GM23338 (cell line): ENCODE measurements around the gene TMEM222. TPM values are rescaled to one million over a fixed set of nuclear protein-coding genes. Genes with fewer than 3 reads are reported as not detected.

ENCODE experiments used
- ATAC-seq: fragments of 200-7000 bp; cut with Tn5 transposase; 3 replicates; pipeline ENCODE4 v1.9.1; 2020
- DNase-seq: peaks from one replicate; pipeline ENCODE4 v3.0.0-alpha.2; 2015; ENCODE audit warnings: low spot score
- H2AFZ ChIP-seq: fragments of 200-600 bp; sonication (generic); 2 replicates; pipeline ENCODE4 v1.8.0; 2016; ENCODE audit warnings: antibody characterized with exemption, mild to moderate bottlenecking, moderate library complexity
- H3F3A ChIP-seq: fragments of 200-600 bp; sonication (generic); replicated peaks from 2 replicates; pipeline ENCODE4 v1.8.0; 2017; ENCODE audit warnings: antibody characterized with exemption, mixed run types, low read depth
- H3K27ac ChIP-seq: fragments of 200-600 bp; sonication (generic); 2 replicates; pipeline ENCODE4 v1.6.1; 2016; ENCODE audit warnings: low read depth
- H3K27me3 ChIP-seq: fragments of 200-600 bp; sonication (generic); 2 replicates; pipeline ENCODE4 v1.8.0; 2016; ENCODE audit warnings: mild to moderate bottlenecking, mixed run types, moderate library complexity; ENCODE audit not compliant: insufficient read depth
- H3K36me3 ChIP-seq: fragments of 200-600 bp; sonication (generic); 2 replicates; pipeline ENCODE4 v1.8.0; 2016; ENCODE audit warnings: mild to moderate bottlenecking; ENCODE audit not compliant: insufficient read depth
- H3K4me1 ChIP-seq: fragments of 200-600 bp; sonication (generic); 2 replicates; pipeline ENCODE4 v1.8.0; 2016; ENCODE audit warnings: mild to moderate bottlenecking, moderate library complexity; ENCODE audit not compliant: insufficient read depth
- H3K4me2 ChIP-seq: fragments of 200-600 bp; sonication (generic); 2 replicates; pipeline ENCODE4 v1.7.1; 2017; ENCODE audit warnings: mixed run types
- H3K4me3 ChIP-seq: fragments of 200-600 bp; sonication (generic); 2 replicates; pipeline ENCODE4 v1.6.1; 2016; ENCODE audit warnings: mixed run types
- H3K79me2 ChIP-seq: fragments of 200-600 bp; sonication (generic); replicated peaks from 2 replicates; pipeline ENCODE4 v1.8.0; 2017; ENCODE audit warnings: mild to moderate bottlenecking; ENCODE audit not compliant: insufficient read depth
- H3K9me2 ChIP-seq: fragments of 200-600 bp; sonication (generic); 2 replicates; pipeline ENCODE4 v1.8.0; 2017; ENCODE audit not compliant: insufficient read depth
- H4K20me1 ChIP-seq: fragments of 200-600 bp; sonication (generic); replicated peaks from 2 replicates; pipeline ENCODE4 v1.8.0; 2017; ENCODE audit warnings: mild to moderate bottlenecking; ENCODE audit not compliant: insufficient read depth
- H3K27ac Mint-ChIP-seq: 2 replicates; pipeline ENCODE4 v1.8.0; 2020; ENCODE audit warnings: inconsistent platforms, mild to moderate bottlenecking, moderate library complexity, mixed read lengths
- H3K27me3 Mint-ChIP-seq: 3 replicates; pipeline ENCODE4 v1.8.0; 2022; ENCODE audit warnings: low read depth, mild to moderate bottlenecking, moderate library complexity, mixed read lengths, inconsistent platforms; ENCODE audit not compliant: insufficient read depth, poor library complexity
- H3K36me3 Mint-ChIP-seq: 3 replicates; pipeline ENCODE4 v1.8.0; 2021; ENCODE audit warnings: low read depth, mild to moderate bottlenecking, inconsistent platforms, moderate library complexity, mixed read lengths
- H3K4me1 Mint-ChIP-seq: 3 replicates; pipeline ENCODE4 v1.8.0; 2020; ENCODE audit warnings: mild to moderate bottlenecking, inconsistent platforms, mixed read lengths
- H3K4me3 Mint-ChIP-seq: 3 replicates; pipeline ENCODE4 v1.8.0; 2021; ENCODE audit warnings: moderate library complexity, mild to moderate bottlenecking, inconsistent platforms, mixed read lengths
- H3K9me3 Mint-ChIP-seq: 3 replicates; pipeline ENCODE4 v1.8.0; 2020; ENCODE audit warnings: moderate library complexity, mild to moderate bottlenecking, inconsistent platforms, mixed read lengths
- CTCF ChIP-seq, 2 experiments: fragments of 200-600 bp in 1 of 2; sonication (generic) in 1 of 2; conservative IDR thresholded peaks; 2 replicates each; pipeline versions ENCODE4 v1.5.1 to v1.6.1; 2016 to 2017; ENCODE audit warnings: antibody characterized with exemption in 2 of 2, low read depth in 2 of 2, mild to moderate bottlenecking in 2 of 2, moderate library complexity in 1 of 2
- ETS1 ChIP-seq: IDR thresholded peaks from 2 replicates; pipeline ENCODE4 v1.6.1; 2016; ENCODE audit warnings: antibody characterized with exemption
- EZH2phosphoT487 ChIP-seq: fragments of 200-600 bp; sonication (generic); IDR thresholded peaks from one replicate; pipeline ENCODE4 v1.8.1; 2018; ENCODE audit warnings: antibody characterized with exemption; ENCODE audit not compliant: unreplicated experiment
- NANOG ChIP-seq: IDR thresholded peaks from 2 replicates; pipeline ENCODE4 v1.6.1; 2016; ENCODE audit warnings: antibody characterized with exemption, borderline replicate concordance
- POLR2AphosphoS5 ChIP-seq: IDR thresholded peaks from 2 replicates; pipeline ENCODE4 v1.6.1; 2016; ENCODE audit warnings: antibody characterized with exemption, low read depth
- STAT1 ChIP-seq: IDR thresholded peaks from one replicate; pipeline ENCODE4 v1.6.1; 2016; ENCODE audit warnings: antibody characterized with exemption; ENCODE audit not compliant: unreplicated experiment
- ZNF331 ChIP-seq: fragments of 250-450 bp; sonication (Bioruptor Pico); IDR thresholded peaks from 2 replicates; pipeline ENCODE4 v1.5.0; 2020; ENCODE audit warnings: low read depth, mild to moderate bottlenecking, moderate library complexity
- polyA plus RNA-seq: library from polyadenylated mRNA; unstranded; fragments of >200 nt; fragmentation: Nextera tagmentation; extraction: Ambion mirVana; gene quantifications from 2 replicates; pipeline ENCODE4 v1.2.1, GENCODE V29; 2016
- total RNA-seq: library from RNA; depleted of rRNA; stranded (reverse); fragments of >200 nt; shearing (Covaris generic); gene quantifications from 2 replicates; pipeline ENCODE4 v1.2.3, GENCODE V29; 2014
- TF ChIP-seq, protein P1 (sequence below): IDR thresholded peaks from one replicate; pipeline ENCODE4 v1.6.1; 2018; ENCODE audit warnings: antibody characterized with exemption; ENCODE audit not compliant: unreplicated experiment
- TF ChIP-seq, protein P2 (sequence below): fragments of 250-450 bp; sonication (Bioruptor Pico); IDR thresholded peaks from 2 replicates; pipeline ENCODE4 v1.5.0; 2020; ENCODE audit warnings: mild to moderate bottlenecking, moderate library complexity

Gene TMEM222
- total and polyA plus RNA-seq, 2 experiments from 2014 or later = 17.8 to 22.6 TPM

DNA sequence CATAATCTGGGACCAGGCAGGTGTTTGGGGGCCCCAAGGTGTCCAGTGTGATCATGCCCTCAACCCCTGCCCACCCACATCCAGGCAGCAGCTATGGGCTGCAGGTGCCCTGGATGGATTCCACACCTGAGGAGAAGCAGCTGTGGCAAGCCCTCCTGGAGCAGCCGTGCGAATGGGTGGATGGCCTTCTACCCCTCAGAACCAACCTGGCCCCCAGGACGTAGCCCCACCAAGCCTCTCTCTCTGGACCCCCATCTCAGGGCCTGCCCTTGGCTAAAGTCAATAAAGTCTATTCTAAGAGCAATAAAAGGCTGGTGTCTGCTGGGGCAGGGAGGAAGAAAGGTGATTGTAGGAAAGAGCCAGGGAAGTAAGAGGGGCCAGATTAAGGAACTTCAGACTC lies 31.7 kb downstream of the TMEM222 start:
- no peaks in the 10 kb centered on the region; the same call in 2 of the 3 replicates for H3K9me3 Mint-ChIP-seq
- Histone ChIP-seq H3K4me2 (no peak overlapping the region), H4K20me1 (no peaks in the 10 kb centered on the region; the same call in 1 of the 2 replicates), H3K27me3 (peaks cover 18% of the 10 kb centered on the region), H3K27ac (no peak overlapping the region), H3K9me2 (no peaks in the 10 kb centered on the region), H3F3A (peaks cover 14% of the 10 kb centered on the region), H3K79me2 (no peaks in the 10 kb centered on the region; the same call in 1 of the 2 replicates), H3K36me3 (no peaks in the 10 kb centered on the region), H2AFZ (no peak overlapping the region), H3K4me1 (peaks cover 13% of the 10 kb centered on the region; the same call in 1 of the 2 replicates), H3K4me3 (no peak overlapping the region)
- H3K4me1 Mint-ChIP-seq = peaks cover 21% of the 10 kb centered on the region; the same call in 2 of the 3 replicates
- ATAC-seq (no peak), DNase-seq (no peak)
- peaks cover 29% of the 10 kb centered on the region for H3K27me3 Mint-ChIP-seq
- H3K27ac Mint-ChIP-seq = no peak overlapping the region
- TF ChIP-seq NANOG (no peak), EZH2phosphoT487 (no peak)
- H3K36me3 Mint-ChIP-seq = peaks cover 5% of the 10 kb centered on the region; the same call in 1 of the 3 replicates
- H3K4me3 Mint-ChIP-seq = no peak overlapping the region

- no peaks in the 10 kb centered on the region for H3K9me2 ChIP-seq
- no peak overlapping the region for H2AFZ ChIP-seq
- H3K27ac Mint-ChIP-seq = no peak overlapping the region
- H3K4me1 ChIP-seq = peaks cover 21% of the 10 kb centered on the region
- H4K20me1 ChIP-seq = no peaks in the 10 kb centered on the region
- no peak for DNase-seq
- no peaks in the 10 kb centered on the region for H3K79me2 ChIP-seq
- no peak overlapping the region for H3K27ac ChIP-seq
- H3K27me3 Mint-ChIP-seq = peaks cover 37% of the 10 kb centered on the region
- peaks cover 5% of the 10 kb centered on the region; the same call in 1 of the 3 replicates for H3K36me3 Mint-ChIP-seq
- H3K4me1 Mint-ChIP-seq = peaks cover 24% of the 10 kb centered on the region; the same call in 2 of the 3 replicates
- no peak for ATAC-seq
- H3K4me3 Mint-ChIP-seq = no peak overlapping the region
- no peaks in the 10 kb centered on the region; the same call in 2 of the 3 replicates for H3K9me3 Mint-ChIP-seq
- peaks cover 8% of the 10 kb centered on the region; the same call in 1 of the 2 replicates for H3F3A ChIP-seq
- no peak overlapping the region for H3K4me2 ChIP-seq
- no peak overlapping the region for H3K4me3 ChIP-seq
- H3K36me3 ChIP-seq = no peaks in the 10 kb centered on the region
- H3K27me3 ChIP-seq = peaks cover 30% of the 10 kb centered on the region
- TF ChIP-seq, protein P1, sequence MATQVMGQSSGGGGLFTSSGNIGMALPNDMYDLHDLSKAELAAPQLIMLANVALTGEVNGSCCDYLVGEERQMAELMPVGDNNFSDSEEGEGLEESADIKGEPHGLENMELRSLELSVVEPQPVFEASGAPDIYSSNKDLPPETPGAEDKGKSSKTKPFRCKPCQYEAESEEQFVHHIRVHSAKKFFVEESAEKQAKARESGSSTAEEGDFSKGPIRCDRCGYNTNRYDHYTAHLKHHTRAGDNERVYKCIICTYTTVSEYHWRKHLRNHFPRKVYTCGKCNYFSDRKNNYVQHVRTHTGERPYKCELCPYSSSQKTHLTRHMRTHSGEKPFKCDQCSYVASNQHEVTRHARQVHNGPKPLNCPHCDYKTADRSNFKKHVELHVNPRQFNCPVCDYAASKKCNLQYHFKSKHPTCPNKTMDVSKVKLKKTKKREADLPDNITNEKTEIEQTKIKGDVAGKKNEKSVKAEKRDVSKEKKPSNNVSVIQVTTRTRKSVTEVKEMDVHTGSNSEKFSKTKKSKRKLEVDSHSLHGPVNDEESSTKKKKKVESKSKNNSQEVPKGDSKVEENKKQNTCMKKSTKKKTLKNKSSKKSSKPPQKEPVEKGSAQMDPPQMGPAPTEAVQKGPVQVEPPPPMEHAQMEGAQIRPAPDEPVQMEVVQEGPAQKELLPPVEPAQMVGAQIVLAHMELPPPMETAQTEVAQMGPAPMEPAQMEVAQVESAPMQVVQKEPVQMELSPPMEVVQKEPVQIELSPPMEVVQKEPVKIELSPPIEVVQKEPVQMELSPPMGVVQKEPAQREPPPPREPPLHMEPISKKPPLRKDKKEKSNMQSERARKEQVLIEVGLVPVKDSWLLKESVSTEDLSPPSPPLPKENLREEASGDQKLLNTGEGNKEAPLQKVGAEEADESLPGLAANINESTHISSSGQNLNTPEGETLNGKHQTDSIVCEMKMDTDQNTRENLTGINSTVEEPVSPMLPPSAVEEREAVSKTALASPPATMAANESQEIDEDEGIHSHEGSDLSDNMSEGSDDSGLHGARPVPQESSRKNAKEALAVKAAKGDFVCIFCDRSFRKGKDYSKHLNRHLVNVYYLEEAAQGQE = no peak
- no peak for TF ChIP-seq STAT1
- TF ChIP-seq, protein P2, sequence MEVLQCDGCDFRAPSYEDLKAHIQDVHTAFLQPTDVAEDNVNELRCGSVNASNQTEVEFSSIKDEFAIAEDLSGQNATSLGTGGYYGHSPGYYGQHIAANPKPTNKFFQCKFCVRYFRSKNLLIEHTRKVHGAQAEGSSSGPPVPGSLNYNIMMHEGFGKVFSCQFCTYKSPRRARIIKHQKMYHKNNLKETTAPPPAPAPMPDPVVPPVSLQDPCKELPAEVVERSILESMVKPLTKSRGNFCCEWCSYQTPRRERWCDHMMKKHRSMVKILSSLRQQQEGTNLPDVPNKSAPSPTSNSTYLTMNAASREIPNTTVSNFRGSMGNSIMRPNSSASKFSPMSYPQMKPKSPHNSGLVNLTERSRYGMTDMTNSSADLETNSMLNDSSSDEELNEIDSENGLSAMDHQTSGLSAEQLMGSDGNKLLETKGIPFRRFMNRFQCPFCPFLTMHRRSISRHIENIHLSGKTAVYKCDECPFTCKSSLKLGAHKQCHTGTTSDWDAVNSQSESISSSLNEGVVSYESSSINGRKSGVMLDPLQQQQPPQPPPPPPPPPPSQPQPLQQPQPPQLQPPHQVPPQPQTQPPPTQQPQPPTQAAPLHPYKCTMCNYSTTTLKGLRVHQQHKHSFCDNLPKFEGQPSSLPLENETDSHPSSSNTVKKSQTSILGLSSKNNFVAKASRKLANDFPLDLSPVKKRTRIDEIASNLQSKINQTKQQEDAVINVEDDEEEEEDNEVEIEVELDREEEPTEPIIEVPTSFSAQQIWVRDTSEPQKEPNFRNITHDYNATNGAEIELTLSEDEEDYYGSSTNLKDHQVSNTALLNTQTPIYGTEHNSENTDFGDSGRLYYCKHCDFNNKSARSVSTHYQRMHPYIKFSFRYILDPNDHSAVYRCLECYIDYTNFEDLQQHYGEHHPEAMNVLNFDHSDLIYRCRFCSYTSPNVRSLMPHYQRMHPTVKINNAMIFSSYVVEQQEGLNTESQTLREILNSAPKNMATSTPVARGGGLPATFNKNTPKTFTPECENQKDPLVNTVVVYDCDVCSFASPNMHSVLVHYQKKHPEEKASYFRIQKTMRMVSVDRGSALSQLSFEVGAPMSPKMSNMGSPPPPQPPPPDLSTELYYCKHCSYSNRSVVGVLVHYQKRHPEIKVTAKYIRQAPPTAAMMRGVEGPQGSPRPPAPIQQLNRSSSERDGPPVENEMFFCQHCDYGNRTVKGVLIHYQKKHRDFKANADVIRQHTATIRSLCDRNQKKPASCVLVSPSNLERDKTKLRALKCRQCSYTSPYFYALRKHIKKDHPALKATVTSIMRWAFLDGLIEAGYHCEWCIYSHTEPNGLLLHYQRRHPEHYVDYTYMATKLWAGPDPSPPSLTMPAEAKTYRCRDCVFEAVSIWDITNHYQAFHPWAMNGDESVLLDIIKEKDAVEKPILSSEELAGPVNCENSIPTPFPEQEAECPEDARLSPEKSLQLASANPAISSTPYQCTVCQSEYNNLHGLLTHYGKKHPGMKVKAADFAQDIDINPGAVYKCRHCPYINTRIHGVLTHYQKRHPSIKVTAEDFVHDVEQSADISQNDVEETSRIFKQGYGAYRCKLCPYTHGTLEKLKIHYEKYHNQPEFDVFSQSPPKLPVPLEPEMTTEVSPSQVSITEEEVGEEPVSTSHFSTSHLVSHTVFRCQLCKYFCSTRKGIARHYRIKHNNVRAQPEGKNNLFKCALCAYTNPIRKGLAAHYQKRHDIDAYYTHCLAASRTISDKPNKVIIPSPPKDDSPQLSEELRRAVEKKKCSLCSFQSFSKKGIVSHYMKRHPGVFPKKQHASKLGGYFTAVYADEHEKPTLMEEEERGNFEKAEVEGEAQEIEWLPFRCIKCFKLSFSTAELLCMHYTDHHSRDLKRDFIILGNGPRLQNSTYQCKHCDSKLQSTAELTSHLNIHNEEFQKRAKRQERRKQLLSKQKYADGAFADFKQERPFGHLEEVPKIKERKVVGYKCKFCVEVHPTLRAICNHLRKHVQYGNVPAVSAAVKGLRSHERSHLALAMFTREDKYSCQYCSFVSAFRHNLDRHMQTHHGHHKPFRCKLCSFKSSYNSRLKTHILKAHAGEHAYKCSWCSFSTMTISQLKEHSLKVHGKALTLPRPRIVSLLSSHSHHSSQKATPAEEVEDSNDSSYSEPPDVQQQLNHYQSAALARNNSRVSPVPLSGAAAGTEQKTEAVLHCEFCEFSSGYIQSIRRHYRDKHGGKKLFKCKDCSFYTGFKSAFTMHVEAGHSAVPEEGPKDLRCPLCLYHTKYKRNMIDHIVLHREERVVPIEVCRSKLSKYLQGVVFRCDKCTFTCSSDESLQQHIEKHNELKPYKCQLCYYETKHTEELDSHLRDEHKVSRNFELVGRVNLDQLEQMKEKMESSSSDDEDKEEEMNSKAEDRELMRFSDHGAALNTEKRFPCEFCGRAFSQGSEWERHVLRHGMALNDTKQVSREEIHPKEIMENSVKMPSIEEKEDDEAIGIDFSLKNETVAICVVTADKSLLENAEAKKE = no peak
- no peak for TF ChIP-seq CTCF (conservative IDR thresholded peaks at IDR 0.05; ENCODE audit: low read depth in 2 of 2)
- TF ChIP-seq ETS1 = no peak
- TF ChIP-seq EZH2phosphoT487 = no peak
- TF ChIP-seq NANOG = no peak
- no peak for TF ChIP-seq POLR2AphosphoS5
- TF ChIP-seq ZNF331 (CRISPR knock-in tag) = no peak
Measured at GRCh38 chr1:27355683-27356082, 33.7 kb downstream of the TMEM222 start.
